Astrocyte of the hippocampus (primary cell): ENCODE results near the gene PRKAG1.
"Not testable (repeated sequence)": the region's sequence is repeated elsewhere in the genome, so short reads cannot be mapped to it uniquely, and the experiment has no call there.

ENCODE experiments used
- DNase-seq: peaks from one replicate; pipeline ENCODE4 v3.0.0; 2011; ENCODE audit warnings: low read depth, low spot score

PRKAG1 gene

GRCh38 chr12:49018261-49019119 is at the start of gene PRKAG1:
PRKAG1 (minus strand) TSS chr12:49018776; CDS start chr12:49018740, 36 bp downstream.
- peak; percentile 99 for DNase-seq

GRCh38 chr12:49066120-49066519 is 47.5 kb upstream of the PRKAG1 start:
- no peak for DNase-seq

- no peak for DNase-seq
Observed at GRCh38 chr12:49064767-49065152, 46.2 kb upstream of the PRKAG1 start.

- DNase-seq, result not testable (repeated sequence)
Observed at GRCh38 chr12:49061916-49062315, 43.3 kb upstream of the PRKAG1 start.

- no peak for DNase-seq
Observed at GRCh38 chr12:49061157-49061650, 42.6 kb upstream of the PRKAG1 start.

- DNase-seq, result peak; percentile 98
Observed at GRCh38 chr12:49060237-49061156, 41.9 kb upstream of the PRKAG1 start, which contains the start of gene KMT2D. KMT2D (minus strand) TSS chr12:49060794; CDS start chr12:49055324, 5,470 bp downstream.

GRCh38 chr12:49059299-49060171 is 41.0 kb upstream of the PRKAG1 start:
- DNase-seq, result peak; percentile 62

GRCh38 chr12:49059045-49059298 is 40.4 kb upstream of the PRKAG1 start:
- DNase-seq, result peak; percentile 25

GRCh38 chr12:49058366-49059044 is 39.9 kb upstream of the PRKAG1 start:
- no peak for DNase-seq

GRCh38 chr12:49057888-49058287 is 39.3 kb upstream of the PRKAG1 start:
- no peak for DNase-seq

- peak; percentile 71 for DNase-seq
Observed at GRCh38 chr12:49055978-49056754, 37.6 kb upstream of the PRKAG1 start.

- DNase-seq, result no peak
Observed at GRCh38 chr12:49055092-49055491, 36.5 kb upstream of the PRKAG1 start.

GRCh38 chr12:49054524-49054923 is 35.9 kb upstream of the PRKAG1 start:
- no peak for DNase-seq

- DNase-seq, result no peak
Observed at GRCh38 chr12:49054096-49054495, 35.5 kb upstream of the PRKAG1 start.

GRCh38 chr12:49052451-49053208 is 34.1 kb upstream of the PRKAG1 start:
- no peak for DNase-seq

- DNase-seq, result no peak
Observed at GRCh38 chr12:49051777-49052438, 33.3 kb upstream of the PRKAG1 start.

GRCh38 chr12:49051373-49051764 is 32.8 kb upstream of the PRKAG1 start:
- no peak for DNase-seq

- no peak for DNase-seq
Observed at GRCh38 chr12:49050507-49051372, 32.2 kb upstream of the PRKAG1 start.
